ENCODE results near the gene DHX34.
"Not testable (repeated sequence)": the region's sequence is repeated elsewhere in the genome, so short reads cannot be mapped to it uniquely, and the experiment has no call there.

The DHX34 gene

GRCh38 chr19:47390533-47391488 is 41.7 kb downstream of the DHX34 start:
- DNase-seq (ENCODE audit: low spot score), result no peak

- peak; percentile 76 for DNase-seq (ENCODE audit: low spot score)
Measured at GRCh38 chr19:47391510-47392223, 42.6 kb downstream of the DHX34 start.

DNA sequence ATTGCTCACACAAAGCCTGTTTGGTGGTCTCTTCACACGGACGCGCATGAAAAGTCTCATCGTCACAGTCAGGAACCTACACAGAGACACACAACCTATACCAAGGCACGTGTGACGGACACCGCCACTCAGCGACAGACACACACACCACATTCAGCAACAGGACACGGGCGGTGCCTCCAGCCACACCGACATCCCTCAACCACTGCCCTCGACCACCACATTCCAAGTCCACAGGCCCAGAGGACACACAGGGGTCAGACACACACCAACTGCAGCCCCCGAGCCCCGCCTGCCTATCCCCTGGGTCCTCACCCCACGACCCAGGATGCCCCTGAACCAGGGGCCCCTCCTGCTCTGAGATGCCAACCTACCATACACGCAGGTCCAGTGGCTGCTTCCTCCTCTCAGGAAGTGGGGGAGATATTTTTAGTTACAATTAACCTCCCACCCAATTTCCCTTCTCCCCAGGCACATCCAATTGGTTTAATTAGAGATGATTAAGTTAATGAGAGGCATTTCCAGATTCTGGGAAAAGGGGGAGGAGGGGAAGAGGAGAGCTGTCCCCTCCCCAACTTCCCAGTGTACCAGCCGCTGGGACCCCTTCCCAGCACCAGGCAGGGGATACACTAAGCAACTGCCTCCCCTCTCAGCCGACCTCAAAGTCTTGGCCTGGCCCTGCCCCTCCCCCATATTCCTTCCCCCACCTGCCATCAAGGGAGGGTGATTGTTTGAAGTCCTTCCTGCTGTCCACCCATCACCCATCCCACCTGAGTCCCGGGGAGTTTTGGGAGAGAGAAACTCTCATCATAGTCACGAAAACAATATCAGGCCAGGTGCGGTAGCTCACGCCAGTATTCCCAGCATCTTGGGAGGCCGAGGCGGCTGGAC is 49.8 kb downstream of the DHX34 start:
- DNase-seq (ENCODE audit: low spot score), result no peak

GRCh38 chr19:47402504-47402903 is 53.4 kb downstream of the DHX34 start:
- DNase-seq (ENCODE audit: low spot score), result no peak

DNA sequence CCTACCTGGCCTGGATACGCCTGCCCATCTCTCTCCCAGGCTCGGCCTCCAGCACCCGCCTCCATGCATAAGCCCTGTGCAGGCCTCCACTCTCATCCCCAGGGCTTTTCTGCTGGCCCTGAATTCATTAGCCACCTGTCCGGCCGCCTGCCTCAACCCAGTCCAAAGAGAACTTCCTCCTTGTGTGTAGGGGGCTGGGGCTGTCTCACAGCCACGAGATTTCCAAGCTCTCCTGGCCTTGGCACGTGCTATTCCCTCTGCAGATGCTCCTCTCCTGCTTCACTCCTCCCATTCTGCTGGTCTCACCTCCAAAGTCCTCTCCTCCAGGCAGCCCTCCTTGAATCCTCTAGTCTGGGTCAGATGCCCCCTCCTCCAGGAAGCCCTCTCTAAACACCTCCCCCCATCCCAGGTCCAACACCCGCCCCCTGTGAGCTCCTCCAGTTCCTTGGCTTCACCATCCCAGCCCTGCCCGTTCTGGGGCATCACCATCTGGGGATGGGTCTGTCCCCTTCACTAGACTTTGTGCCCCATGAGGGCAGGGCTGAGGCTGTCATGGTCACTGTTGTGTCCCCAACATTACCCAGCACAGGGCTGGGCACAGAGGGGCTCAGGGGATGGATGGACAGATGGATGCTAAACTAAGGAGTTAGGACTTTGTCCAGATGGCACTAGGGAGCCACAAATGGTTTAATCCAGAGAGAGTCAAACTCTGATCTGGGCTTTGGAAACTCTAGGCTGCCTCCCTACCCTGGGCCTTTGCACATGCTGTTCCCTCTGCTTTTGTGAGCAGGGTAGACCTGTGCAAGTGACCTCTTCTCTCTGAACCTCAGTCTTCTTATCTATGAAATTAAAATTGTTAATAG is 55.5 kb downstream of the DHX34 start:
- DNase-seq (ENCODE audit: low spot score), result no peak

DNA sequence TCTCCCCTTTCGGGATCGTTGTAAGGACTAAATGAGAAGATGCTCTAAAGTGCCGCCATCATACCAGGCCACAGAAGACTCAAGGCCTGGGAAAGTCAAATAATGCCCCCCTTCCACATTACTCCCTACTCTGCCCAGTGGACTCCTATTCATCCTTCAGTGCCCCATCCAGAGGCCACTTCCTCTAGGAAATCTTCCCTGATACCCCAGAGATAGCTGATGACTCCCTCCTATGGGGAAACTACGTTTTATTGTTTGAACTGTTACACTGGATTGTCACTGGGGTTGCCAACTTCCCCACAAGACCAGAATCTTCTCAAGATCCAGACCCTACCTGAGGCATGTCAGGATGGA is 56.1 kb downstream of the DHX34 start:
- no peak for DNase-seq (ENCODE audit: low spot score)

GRCh38 chr19:47405854-47406417 is 56.8 kb downstream of the DHX34 start:
- DNase-seq (ENCODE audit: low spot score), result no peak

DNA sequence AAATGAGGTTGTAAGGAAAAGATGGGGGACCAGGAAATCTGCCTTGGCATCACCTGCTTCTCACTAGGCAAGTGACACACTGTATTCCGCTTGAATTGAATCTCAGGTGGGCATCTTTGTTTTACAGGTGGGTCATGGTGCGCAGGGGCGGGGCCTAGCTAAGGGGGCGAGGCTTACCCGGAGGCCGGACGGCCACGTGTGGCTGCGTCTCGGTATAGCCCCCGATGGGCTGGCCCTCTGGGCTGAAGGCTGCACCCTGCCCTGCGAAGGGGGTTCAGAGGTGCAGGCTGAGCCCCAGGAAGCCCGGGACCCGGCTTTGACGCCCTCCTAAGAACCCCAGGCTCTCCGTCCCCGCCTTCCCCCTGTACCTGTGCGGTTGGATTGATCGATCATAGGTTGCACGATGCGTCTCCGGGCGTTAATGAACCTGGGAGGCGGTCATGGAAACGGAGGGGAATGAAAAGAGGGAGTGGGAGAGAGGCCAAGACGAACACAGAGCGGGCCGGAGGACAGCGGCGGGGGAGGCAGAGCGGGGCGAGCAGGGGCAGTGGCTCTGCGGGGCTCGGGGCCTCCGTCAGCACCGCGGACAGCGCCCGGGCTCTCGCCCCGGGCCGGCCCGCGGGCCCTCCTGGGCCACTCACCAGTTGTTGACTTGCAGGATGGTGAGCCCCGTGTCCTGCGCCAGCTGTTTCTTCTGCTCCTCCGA is 57.7 kb downstream of the DHX34 start:
- no peak for DNase-seq (ENCODE audit: low spot score)

DNA sequence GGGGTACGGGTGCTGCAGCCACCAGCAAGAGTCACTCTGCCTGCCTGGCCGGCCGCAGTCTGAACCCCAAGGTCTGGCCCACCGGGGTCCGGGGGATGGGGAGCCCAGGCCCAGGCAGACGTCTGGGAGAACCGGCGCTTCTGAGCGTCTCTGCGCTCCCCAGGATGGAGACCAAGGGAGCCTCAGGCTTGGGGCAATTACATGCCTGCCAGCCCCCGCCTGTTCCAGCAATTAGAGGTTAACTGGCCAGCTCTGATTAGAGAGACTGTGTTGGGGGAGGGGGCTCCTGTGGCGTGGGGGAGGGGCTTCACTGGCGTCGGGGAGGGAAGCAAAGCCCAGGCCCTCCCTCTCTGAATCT is 58.3 kb downstream of the DHX34 start:
- no peak for DNase-seq (ENCODE audit: low spot score)

DNA sequence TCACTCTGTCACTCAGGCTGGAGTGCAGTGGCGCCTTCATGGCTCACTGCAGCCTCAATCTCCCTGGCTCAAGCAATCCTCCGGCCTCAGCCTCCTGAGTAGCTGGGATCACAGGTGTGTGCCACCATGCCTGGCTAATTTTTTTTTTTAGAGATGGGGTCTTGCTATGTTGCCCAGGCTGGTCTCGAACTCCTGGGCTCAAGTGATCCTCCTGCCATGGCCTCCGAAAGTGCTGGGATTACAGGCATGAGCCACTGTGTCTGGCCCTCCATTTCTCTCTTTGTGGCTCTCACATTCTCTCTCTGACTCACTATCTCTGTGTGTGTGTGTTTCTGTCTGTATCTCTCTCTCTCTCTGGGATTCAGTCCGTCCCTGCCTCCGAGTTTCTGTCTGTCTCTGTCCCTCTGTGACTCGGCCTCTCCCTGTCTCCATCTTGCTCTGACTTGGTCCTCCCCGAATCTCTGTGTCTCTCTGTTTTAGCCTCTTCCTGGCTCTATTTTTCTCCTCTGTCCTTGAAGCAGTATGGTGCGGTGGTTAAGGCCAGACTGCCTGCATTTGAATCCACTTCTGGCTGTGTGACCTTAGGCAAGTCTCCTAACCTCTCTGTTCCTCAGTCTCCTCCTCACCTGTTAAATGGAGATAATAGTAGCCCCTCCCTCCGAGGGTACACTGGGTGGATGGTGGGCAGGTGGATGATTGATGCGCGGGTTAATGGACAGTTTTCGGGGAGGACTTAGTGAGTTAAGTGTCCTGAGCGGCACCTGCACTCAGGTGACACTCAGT is 59.2 kb downstream of the DHX34 start:
- DNase-seq (ENCODE audit: low spot score), result no peak

- no peak for DNase-seq (ENCODE audit: low spot score)
Measured at GRCh38 chr19:47411101-47411500, 62.0 kb downstream of the DHX34 start.

GRCh38 chr19:47411696-47412095 is 62.6 kb downstream of the DHX34 start:
- DNase-seq (ENCODE audit: low spot score), result not testable (repeated sequence)

GRCh38 chr19:47413941-47414340 is 64.8 kb downstream of the DHX34 start:
- DNase-seq (ENCODE audit: low spot score), result no peak

DNA sequence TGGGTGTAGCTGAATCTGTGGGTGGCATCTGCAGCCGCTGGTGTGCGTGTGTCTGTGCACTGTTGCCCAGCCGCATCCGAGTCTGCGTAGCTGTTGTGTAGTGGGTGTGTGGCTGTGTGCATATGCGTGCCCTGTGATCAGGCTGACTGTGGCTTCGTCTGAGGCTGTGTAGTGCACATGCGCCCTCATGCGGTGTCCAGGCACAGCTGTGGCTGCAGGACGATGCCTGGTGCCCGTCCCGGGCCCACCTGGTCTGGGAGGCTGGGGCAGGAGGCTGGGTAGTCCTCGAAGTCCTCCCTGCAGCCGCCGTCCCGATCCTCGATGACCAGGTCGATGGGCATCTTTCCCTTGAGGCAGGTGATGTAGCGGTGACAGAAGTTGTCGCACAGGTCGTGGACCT is 65.4 kb downstream of the DHX34 start:
- no peak for DNase-seq (ENCODE audit: low spot score)

DNA sequence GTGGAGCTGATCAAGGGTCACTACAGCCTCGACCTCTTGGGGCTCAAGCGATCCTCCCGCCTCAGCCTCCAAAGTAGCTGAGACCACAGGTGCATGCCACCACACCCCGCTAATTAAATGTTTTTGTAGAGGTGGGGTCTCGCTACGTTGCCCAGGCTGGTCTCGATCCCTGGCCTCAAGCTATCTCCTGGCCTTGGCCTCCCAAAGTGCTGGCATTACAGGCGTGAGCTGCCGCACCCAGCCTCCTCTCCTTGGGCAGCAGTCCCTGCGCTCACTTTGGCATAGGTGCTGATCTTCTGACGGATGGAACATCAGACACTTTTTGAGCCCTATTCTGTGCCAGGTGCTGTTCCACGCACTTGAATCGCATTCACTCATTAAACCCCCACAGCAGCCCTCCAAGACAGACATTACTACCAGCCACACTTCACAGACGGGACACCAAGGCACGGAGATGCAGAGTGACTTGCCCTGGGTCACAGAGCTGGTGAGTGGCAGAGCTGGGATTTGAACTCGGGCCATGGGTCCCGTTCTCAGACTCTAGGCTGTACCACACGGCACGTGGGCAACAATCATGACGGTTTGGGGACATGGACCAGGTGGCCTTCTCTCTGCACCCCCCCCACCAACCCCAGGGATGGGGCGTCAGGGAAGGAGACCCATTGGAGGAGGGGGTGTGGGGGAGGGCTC is 67.0 kb downstream of the DHX34 start:
- no peak for DNase-seq (ENCODE audit: low spot score)

DNA sequence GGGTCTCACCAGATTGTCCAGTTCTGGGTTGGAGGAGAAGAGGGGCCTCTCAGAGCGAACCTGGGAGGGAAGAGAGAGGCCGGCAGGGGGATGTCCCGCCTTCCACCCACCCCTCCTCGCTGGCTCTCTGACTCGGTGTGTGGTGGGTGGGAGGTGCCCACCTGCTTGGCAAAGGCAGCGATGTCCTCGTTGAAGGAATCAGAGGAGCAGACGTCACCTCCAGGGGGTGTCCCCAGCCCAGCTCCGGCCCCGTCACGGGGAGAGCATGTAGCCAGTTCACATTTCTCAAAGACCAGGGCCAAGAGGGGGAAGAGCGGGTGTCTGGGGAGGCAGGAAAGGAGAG is 67.5 kb downstream of the DHX34 start:
- DNase-seq (ENCODE audit: low spot score), result no peak

GRCh38 chr19:47417107-47417745 is 68.1 kb downstream of the DHX34 start:
- no peak for DNase-seq (ENCODE audit: low spot score)
